K562 (cell line): ENCODE results near the gene TSEN34. TPM values are rescaled to one million over a fixed set of nuclear protein-coding genes. Genes with fewer than 3 reads are reported as not detected.

ENCODE experiments used
- AFF1 ChIP-seq, 2 experiments: fragments of 450-650 bp; IDR thresholded peaks; 2 replicates each; pipeline ENCODE4 v1.6.1; 2018; ENCODE audit warnings: mild to moderate bottlenecking in 2 of 2, low read depth in 1 of 2; ENCODE audit not compliant: partially characterized antibody in 2 of 2
- ETS1 ChIP-seq: conservative IDR thresholded peaks from 2 replicates; pipeline ENCODE4 v1.6.1; 2011; ENCODE audit warnings: low read depth, mild to moderate bottlenecking, low read length; ENCODE audit not compliant: control insufficient read depth
- MYNN ChIP-seq, 2 experiments: sonication (generic); formaldehyde crosslinking in 1 of 2; IDR thresholded peaks; 2 replicates each; pipeline versions ENCODE4 v1.5.0 to v1.6.1; 2016 to 2020; ENCODE audit warnings: antibody characterized with exemption in 1 of 2, missing genetic modification reagents in 1 of 2
- POLR2G ChIP-seq: fragments of 200-400 bp; formaldehyde crosslinking; IDR thresholded peaks from 2 replicates; pipeline ENCODE4 v1.6.1; 2017; ENCODE audit warnings: low read depth, mild to moderate bottlenecking, antibody characterized with exemption, low read length, moderate library complexity
- PRPF4 ChIP-seq: fragments of 200-400 bp; formaldehyde crosslinking; IDR thresholded peaks from one replicate; pipeline ENCODE4 v1.6.1; 2017; ENCODE audit warnings: low read length, low read depth, mild to moderate bottlenecking; ENCODE audit not compliant: insufficient read depth, poor library complexity, severe bottlenecking
- RBFOX2 ChIP-seq: fragments of 200-400 bp; formaldehyde crosslinking; IDR thresholded peaks from 2 replicates; pipeline ENCODE4 v1.6.1; 2017; ENCODE audit warnings: low read depth, mild to moderate bottlenecking, low read length, moderate library complexity
- ZNF143 ChIP-seq: sonication (generic); formaldehyde crosslinking; IDR thresholded peaks from 2 replicates; pipeline ENCODE4 v1.9.0; 2022; ENCODE audit warnings: mild to moderate bottlenecking, missing genetic modification reagents
- ZNF592 ChIP-seq: fragments of 450-650 bp; IDR thresholded peaks from 2 replicates; pipeline ENCODE4 v1.6.1; 2017; ENCODE audit warnings: antibody characterized with exemption, mild to moderate bottlenecking
- polyA plus RNA-seq, 8 experiments: library from polyadenylated mRNA; depleted of rRNA in 4 of 8; stranded (reverse) in 5 of 8; unstranded in 3 of 8; fragments of >200 nt; fragmentation: Nextera tagmentation in 2 of 8; fragmentation: Illumina TruSeq in 1 of 8; extraction: Ambion mirVana in 2 of 8; extraction: Trizol in 1 of 8; gene quantifications; 2 replicates each; pipeline versions ENCODE4 v1.2.1 to v1.2.3, GENCODE V29; 2011 to 2014; ENCODE audit warnings: inconsistent platforms in 1 of 8, missing spikeins in 1 of 8
- total RNA-seq, 7 experiments: library from RNA; depleted of rRNA in 6 of 7; stranded (reverse); fragments of >200 nt in 6 of 7; fragmentation: Illumina TruSeq in 2 of 7; extraction: Trizol in 2 of 7; gene quantifications; 2 replicates each; pipeline versions ENCODE4 v1.2.1 to v1.2.3, GENCODE V29; 2011 to 2021; ENCODE audit warnings: low replicate concordance in 1 of 7

TSEN34 gene
- total and polyA plus RNA-seq, 9 of the 15 experiments (the other 6 are each of a cell fraction or from before 2014, with no cell fraction given): 3.1 to 57.6 (median 29.5) TPM

- TF ChIP-seq AFF1 (IDR thresholded peaks at IDR 0.05; ENCODE audit: low read depth in 1 of 2, partially characterized antibody in 2 of 2): peak in 1 of 2 experiments; percentile 98
- TF ChIP-seq ETS1: peak; percentile 96; the same call in 1 of the 2 replicates
- TF ChIP-seq POLR2G: peak; percentile 61
- peak; percentile 95 for TF ChIP-seq ZNF143 (CRISPR knock-in tag)
- peak; percentile 55; the same call in 1 of the 2 replicates for TF ChIP-seq RBFOX2
- TF ChIP-seq MYNN (IDR thresholded peaks at IDR 0.05): 0 out of 2 replicates have a peak, but pooled peaks have one; percentile 14
- TF ChIP-seq MYNN (CRISPR knock-in tag; IDR thresholded peaks at IDR 0.05): no peak
- TF ChIP-seq PRPF4: no peak
- TF ChIP-seq ZNF592: peak; percentile 74
These were observed 12.4 kb upstream of the TSEN34 start (continued) for GRCh38 chr19:54178581-54179261.
